ENCODE data around the gene XPO6. TPM values are rescaled to one million over a fixed set of nuclear protein-coding genes. Genes with fewer than 3 reads are reported as not detected.

Gene XPO6
- total and polyA plus RNA-seq, 4 donors = 52.9 to 172 (median 126) TPM

DNA sequence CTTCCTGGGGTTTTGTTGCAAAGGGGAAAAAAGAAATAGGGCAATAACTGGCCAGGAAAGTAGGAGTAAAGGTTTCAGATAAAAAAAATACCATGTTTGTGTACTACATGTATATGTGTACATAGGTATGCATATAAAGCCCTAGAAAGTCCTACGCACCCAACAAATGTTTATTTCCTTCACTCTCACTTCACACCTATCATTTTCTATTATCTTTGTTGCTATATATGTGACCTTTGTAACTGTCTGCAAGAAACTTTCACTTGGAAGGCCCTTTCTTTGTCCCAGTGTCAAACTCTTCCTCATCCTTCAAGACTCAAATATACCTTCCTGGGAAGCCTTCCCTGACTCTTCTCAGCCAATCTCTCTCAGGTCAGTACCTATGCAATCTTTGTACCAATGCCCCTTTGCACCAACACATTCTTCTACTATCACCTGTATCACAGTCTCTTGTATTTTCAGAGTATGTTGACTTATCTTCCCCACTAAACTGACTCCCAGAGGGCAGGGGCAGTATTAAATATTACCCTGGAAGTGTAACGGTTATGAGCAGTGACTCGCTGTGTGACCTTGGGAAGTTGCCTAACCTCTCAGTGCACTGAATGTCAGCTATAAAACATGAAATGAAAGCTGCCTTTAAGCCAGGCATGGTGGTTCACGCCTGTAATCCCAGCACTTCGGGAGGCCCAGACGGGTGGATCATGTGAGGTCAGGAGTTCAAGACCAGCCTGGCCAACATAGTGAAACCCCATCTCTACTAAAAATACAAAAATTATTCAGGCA, 6.5 kb downstream of the XPO6 start:
- Histone ChIP-seq H3K4me1 (ENCODE audit: control insufficient read depth in 5 of 5, insufficient read depth in 5 of 5, low read length in 5 of 5) (peaks cover 2 to 5% (median 5%) of the 10 kb centered on the region in 5 donors), H3K4me3 (no peak overlapping the region), H3K36me3 (ENCODE audit: control insufficient read depth in 4 of 4, insufficient read depth in 4 of 4, low read length in 4 of 4) (peaks cover 15 to 30% (median 23%) of the 10 kb centered on the region in 4 donors)

DNA sequence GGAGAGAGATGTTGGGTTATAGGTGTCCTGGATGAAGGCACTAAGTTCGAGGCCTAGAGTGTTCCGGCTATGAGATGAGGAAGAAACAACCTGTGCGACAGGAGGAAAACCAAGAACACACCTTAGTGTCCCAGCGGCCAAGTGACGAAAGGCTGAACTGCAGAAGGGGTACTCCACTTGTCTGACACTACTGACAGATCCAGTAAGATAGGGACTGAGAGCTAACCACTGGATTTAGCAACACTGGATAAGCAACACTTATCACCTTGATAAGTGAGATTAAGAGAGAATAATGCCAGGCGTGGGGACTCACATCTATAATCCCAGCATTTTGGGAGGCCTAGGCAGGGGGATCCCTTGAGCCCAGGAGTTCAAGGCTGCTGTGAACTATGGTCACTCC, 7.1 kb downstream of the XPO6 start:
- H3K27me3 ChIP-seq (ENCODE audit: control insufficient read depth in 3 of 3, insufficient read depth in 3 of 3, low read length in 2 of 3) = no peaks in the 10 kb centered on the region
- WGBS, 2 donors = 94 to 95% methylated on average over 6 of the region's 6 CpGs
- peaks cover 0 to 2% (median 0%) of the 10 kb centered on the region in 5 donors for H3K4me1 ChIP-seq (ENCODE audit: control insufficient read depth in 5 of 5, insufficient read depth in 5 of 5, low read length in 5 of 5)
- ATAC-seq (ENCODE audit: insufficient read depth, low FRiP score) (no peak), DNase-seq (no peak)
- no peaks in the 10 kb centered on the region for H3K9me3 ChIP-seq (ENCODE audit: control insufficient read depth in 4 of 4, insufficient read depth in 3 of 4, low read length in 3 of 4)
- H3K9ac ChIP-seq (ENCODE audit: insufficient read depth in 1 of 2, low read length in 2 of 2) = no peak overlapping the region
- peaks cover 15 to 30% (median 23%) of the 10 kb centered on the region in 4 donors for H3K36me3 ChIP-seq (ENCODE audit: control insufficient read depth in 4 of 4, insufficient read depth in 4 of 4, low read length in 4 of 4)
- no peak overlapping the region for H3K4me3 ChIP-seq
- TF ChIP-seq, protein P1, sequence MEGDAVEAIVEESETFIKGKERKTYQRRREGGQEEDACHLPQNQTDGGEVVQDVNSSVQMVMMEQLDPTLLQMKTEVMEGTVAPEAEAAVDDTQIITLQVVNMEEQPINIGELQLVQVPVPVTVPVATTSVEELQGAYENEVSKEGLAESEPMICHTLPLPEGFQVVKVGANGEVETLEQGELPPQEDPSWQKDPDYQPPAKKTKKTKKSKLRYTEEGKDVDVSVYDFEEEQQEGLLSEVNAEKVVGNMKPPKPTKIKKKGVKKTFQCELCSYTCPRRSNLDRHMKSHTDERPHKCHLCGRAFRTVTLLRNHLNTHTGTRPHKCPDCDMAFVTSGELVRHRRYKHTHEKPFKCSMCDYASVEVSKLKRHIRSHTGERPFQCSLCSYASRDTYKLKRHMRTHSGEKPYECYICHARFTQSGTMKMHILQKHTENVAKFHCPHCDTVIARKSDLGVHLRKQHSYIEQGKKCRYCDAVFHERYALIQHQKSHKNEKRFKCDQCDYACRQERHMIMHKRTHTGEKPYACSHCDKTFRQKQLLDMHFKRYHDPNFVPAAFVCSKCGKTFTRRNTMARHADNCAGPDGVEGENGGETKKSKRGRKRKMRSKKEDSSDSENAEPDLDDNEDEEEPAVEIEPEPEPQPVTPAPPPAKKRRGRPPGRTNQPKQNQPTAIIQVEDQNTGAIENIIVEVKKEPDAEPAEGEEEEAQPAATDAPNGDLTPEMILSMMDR (IDR thresholded peaks at IDR 0.05; ENCODE audit: control extremely low read depth, extremely low read depth) = no peak
- no peak overlapping the region for H3K27ac ChIP-seq (ENCODE audit: low read depth in 1 of 2, low read length in 1 of 2)

More for the DNA sequence above, 6.5 kb downstream of the XPO6 start:
- H3K9me3 ChIP-seq (ENCODE audit: control insufficient read depth in 4 of 4, insufficient read depth in 3 of 4, low read length in 3 of 4) = no peaks in the 10 kb centered on the region
- 90 to 92% methylated on average over 6 of the region's 6 CpGs for WGBS, 2 donors
- ATAC-seq (ENCODE audit: insufficient read depth, low FRiP score) (no peak), DNase-seq (no peak)
- H3K27me3 ChIP-seq (ENCODE audit: control insufficient read depth in 3 of 3, insufficient read depth in 3 of 3, low read length in 2 of 3) = no peaks in the 10 kb centered on the region
- TF ChIP-seq, protein P1 (IDR thresholded peaks at IDR 0.05; ENCODE audit: control extremely low read depth, extremely low read depth) = no peak
- no peak overlapping the region for H3K27ac ChIP-seq (ENCODE audit: low read depth in 1 of 2, low read length in 1 of 2)
- no peak overlapping the region for H3K9ac ChIP-seq (ENCODE audit: insufficient read depth in 1 of 2, low read length in 2 of 2)

DNA sequence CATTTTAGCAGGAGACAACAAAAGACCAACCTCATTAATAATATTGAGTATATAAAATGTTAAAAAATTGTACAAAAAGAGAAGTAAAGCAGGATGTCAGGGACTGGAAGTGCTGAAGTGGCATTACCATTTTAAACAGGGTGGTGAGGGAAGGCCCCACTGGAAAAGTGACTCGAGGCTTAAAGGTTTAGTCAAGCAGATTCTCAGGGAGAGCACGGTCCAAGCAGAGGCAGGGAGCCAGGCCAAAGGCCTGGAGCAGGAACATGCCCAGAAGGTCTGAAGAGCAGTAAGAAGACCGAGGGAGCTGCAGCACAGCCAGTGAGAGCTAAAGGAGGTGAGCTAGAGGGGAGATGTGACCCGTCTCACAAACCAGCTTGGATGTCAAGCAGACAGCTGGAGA, 7.6 kb downstream of the XPO6 start:
- Histone ChIP-seq H3K9ac (ENCODE audit: insufficient read depth in 1 of 2, low read length in 2 of 2) (no peak overlapping the region), H3K9me3 (ENCODE audit: control insufficient read depth in 4 of 4, insufficient read depth in 3 of 4, low read length in 3 of 4) (no peaks in the 10 kb centered on the region), H3K27me3 (ENCODE audit: control insufficient read depth in 3 of 3, insufficient read depth in 3 of 3, low read length in 2 of 3) (no peaks in the 10 kb centered on the region), H3K27ac (ENCODE audit: low read depth in 1 of 2, low read length in 1 of 2) (no peak overlapping the region), H3K4me1 (ENCODE audit: control insufficient read depth in 5 of 5, insufficient read depth in 5 of 5, low read length in 5 of 5) (peaks cover 0 to 2% (median 0%) of the 10 kb centered on the region in 5 donors), H3K4me3 (no peak overlapping the region), H3K36me3 (ENCODE audit: control insufficient read depth in 4 of 4, insufficient read depth in 4 of 4, low read length in 4 of 4) (peaks cover 15 to 30% (median 23%) of the 10 kb centered on the region in 4 donors)
- 78 to 83% methylated on average over 4 of the region's 4 CpGs for WGBS, 2 donors
- ATAC-seq (ENCODE audit: insufficient read depth, low FRiP score) (no peak), DNase-seq (no peak)
- TF ChIP-seq, protein P1 (IDR thresholded peaks at IDR 0.05; ENCODE audit: control extremely low read depth, extremely low read depth) = no peak
